HUDEP-2 (cell line): ENCODE data around the gene PRKAG2.
A peak's percentile ranks its signal among the peaks of the same experiment; 100 is the strongest.

ENCODE experiments used
- DNase-seq, 76 experiments: peaks; one replicate each; lab custom pipeline; 2025; ENCODE audit not compliant: unreplicated experiment in 76 of 76; lab: John Stamatoyannopoulos, UW

Gene PRKAG2

DNA sequence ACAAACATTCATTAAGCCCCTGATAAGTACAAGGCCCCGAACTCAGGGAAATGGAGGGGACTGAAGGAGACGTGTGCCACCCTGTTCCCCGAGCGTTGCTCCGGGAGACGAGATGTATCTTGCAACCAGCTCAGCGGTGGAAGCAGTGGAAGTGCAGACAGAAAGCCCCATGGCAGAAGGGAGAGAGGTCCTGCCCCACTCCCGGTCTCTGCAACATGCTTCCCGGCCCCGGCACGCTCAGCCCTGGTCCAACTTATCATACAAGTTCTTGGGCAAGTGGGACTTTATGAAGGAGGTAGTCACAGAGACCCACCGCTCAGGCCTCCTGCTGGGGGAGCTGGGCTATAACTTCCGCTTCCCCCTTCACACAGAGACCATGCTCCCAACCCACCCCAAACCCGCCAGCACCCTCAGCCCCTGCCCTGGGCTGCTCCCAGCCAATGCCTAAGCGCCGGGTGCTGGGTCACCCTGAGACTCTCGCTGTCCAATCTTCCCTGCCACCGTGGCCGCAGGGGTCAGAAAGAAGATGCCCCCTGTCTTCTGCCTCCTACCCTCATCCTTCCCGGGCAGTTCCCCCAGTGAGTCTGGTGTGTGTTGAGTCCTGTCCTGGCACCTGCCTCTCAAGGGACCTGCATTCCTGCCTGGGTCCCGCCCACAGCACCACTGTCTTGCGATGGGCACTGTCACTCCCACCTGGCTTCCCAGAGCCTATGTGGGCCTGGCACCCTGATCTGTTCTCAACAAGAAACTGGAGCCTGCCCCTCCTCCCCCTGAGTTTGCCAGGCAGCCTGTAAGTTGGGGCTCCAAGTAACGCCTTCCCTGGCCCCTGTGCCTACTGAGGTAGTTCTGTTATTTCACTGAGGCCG is 157.7 kb downstream of the PRKAG2 start:
- no peak for DNase-seq

DNA sequence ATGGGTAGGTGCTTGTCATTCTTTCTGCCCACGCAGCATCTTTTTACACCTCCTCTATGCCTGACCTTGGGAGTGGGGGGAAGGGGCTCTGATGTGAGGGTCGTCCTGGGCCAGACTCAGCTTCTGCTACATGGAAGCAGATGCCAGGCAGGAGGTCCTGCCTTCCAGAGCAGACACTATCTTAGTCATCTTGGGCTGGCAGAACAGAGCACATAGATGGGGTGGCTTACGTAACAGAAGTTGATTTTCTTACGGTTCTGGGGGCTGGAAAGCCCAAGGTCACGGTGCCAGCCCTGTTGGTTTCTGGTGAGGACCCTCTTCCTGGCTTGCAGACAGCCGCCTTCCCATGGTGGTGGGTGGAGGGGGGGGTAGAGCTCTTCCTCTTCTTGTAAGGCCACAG is 159.0 kb downstream of the PRKAG2 start:
- DNase-seq, result no peak

DNA sequence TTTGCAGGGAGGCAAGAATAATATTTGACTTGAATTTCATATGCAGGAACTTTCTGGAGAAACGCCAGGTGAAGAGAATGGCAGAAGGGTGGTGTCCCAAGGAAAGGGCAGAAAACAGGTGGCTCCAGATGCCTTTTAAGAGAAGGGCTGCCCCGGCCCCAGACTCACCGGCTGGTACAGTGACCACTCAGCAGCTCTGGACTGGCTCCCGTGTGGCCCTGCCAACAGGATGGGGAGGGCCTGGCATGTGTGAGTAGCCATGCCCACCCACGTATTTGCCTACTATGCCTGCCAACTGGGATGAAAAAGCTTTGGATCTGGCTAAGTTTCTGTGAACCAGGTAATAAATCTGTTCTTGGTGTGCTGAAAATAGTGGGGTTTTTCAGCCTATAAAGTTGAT is 159.5 kb downstream of the PRKAG2 start:
- DNase-seq, result no peak

DNA sequence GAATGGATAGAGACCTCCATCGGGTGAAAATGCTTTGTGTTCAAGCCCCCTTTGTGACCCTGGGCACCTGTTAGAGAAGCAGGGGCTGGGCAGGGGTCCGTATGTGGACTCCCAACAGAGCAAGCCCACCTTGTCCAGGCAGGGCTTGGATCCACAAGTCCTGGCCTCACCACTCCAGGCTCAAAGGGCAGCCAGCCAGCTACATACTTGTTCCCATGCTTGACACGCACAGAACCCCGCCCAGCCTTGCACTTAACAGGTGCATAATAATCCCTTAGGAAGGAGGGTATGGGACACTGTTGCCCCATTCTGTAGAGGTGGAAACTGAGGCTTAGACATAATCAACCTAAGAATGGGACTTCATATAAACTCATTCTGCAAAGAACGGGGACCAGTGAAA is 160.6 kb downstream of the PRKAG2 start:
- no peak for DNase-seq

- DNase-seq, result no peak
Measured at GRCh38 chr7:151715666-151716315, 161.1 kb downstream of the PRKAG2 start.

DNA sequence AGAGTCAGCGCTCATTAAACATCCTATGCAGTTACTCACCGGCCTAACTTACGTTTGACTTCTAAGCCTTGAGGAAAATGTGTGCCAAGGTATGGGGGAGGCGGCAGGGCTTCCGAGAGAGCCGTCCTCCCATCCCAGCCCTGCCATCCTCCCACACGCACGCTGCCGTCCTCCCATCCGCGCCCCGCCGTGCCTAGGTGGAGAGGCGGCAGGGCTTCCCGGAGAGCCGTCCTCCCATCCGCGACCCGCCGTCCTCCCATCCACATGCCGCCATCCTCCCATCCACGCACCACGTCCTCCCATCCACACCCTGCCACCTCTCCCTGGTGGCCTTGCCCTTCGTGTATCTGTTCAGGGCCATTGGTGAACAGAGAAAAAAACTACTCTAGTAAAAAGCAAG is 162.7 kb downstream of the PRKAG2 start:
- DNase-seq, result no peak

GRCh38 chr7:151712810-151713125 is 164.1 kb downstream of the PRKAG2 start:
- DNase-seq, result no peak

DNA sequence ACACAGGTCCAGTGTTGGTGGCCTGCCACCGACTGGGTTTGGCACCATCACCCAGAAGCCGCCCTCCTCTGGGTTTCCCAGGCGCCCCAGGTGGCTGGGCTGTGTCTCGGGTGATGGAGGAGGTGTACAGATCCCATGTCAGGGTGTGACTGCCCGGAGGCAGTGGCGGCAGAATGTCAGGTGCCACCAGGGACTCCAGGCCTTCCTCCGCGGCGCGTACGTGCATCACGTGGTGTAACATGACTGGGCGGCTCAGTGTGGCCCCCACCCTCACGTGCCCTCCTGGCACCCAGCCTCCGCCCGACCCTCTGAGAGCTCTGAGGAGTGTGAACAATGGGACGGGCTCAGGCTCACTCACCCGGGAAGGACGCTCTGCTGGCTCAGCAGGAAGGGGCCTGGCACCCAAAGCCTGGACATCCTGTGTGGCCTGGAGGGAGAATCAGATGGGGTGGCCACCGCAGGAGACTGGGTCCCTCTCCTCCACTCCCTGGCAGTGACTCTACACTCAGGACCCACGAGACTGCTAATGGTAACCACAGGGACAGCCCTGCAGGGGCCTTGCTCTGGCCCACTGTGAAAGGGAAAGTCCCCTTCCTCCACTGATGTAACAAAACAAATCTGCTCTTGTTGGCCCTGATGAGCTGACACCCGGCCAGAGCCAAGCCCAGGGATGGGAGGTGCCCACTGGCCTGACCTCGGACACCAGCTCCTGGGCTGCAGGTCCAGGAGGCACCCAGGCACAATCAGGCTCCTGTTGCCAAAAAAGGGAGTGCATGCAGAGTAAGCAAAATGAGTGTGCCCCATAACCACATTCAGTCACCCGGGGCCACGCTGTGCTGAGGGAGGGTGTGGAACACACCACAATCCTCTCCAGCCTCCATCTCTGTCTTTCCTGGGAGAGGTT is 164.8 kb downstream of the PRKAG2 start:
- DNase-seq, result no peak

DNA sequence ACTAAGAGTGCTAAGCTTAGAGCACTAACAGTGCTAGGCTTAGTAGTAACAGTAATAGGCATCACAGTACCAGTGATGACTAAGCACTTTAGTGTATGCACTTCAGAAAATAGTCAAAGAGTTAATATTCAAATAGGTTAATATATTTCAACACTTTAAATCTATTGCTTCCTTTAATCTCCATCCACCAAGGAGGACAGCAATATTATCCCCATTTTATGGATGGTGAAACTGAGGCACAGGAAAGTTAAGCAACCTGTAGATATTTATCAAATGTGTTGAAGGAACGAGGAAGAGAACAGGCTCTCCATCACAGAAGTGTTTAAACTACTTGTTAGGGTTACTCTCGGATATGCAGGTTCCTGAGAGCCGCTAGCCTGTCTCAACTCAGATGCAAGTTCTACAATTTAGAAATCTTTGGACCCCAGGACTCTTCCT is 165.5 kb downstream of the PRKAG2 start:
- no peak for DNase-seq

DNA sequence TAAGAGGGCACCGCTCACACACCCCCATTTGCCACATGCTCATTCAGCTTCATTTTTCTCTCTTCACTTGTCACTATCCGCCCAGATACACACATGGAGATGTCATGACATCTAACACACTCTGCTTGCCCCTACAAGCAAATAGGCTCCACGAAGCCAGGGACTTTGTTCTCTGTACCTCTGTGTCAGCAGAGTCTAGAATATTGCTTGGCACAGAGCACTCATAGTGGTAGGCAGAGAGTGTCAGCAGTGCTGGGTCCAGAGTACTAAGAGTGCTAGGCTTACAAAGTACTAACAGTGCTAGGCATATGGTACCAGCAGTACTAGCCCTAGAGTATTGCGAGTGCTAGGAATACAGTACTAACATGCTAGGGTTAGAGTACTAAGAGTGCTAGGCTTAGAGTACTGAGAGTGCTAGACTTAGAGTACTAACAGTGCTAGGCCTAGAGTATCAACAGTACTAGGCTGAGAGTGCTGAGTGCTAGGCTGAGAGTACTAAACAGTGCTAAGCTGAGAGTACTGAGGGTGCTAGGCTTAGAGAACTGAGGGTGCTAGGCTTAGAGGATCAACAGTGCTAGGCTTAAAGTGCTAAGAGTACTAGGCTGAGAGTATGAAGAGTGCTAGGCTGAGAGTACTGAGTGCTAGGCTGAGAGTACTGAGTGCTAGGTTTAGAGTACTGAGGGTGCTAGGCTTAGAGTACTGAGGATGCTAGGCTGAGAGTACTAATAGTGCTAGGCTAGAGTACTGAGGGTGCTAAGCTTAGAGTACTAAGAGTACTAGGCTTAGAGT is 166.1 kb downstream of the PRKAG2 start:
- no peak for DNase-seq

DNA sequence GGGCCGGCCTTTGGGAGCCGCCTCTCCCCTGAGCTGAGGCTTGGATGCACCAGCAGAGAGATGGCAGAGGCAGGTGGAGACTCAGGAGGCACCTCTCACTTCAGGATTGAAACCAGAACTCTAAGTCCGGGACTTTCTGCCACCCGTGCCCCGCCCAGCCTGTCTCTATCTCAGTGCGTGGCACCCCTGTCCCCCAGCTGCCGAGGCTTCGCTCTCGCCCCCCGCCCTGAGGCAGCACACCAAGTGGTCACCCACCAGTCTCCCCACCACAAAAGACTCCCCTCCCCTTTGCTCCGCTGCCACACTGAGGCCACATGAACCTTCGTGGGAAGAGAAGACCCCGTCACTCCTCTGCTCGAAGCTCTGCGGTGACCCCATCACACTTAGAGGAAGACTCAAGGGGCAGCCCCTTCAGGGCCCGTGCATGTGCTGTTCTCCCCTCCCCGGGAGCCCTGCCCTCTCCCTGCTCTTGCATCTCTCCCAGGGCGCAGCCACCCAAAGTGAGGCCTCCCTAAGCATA is 166.7 kb downstream of the PRKAG2 start:
- DNase-seq, result no peak

GRCh38 chr7:151709141-151710038 is 167.5 kb downstream of the PRKAG2 start:
- no peak for DNase-seq

- no peak for DNase-seq
Measured at GRCh38 chr7:151708610-151709009, 168.3 kb downstream of the PRKAG2 start.

DNA sequence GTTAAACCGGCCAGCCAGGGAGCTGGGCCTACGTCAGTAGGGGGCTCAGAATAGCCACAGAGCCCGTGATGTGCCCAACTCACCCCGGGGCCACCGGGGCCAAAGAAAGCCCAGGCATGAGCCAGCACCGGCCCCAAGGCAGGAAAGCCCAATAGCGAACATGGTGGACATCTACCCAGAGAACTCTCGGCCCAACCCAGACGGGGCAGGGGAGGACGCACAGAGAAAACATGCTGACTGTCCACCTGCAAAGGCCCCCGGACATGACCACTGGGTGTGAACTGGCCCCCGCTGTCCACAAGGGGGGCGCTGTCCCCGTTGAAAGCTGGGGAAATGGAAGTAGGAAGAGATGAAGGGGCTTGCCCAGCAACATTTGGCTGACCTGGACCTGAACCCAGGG is 169.2 kb downstream of the PRKAG2 start:
- no peak for DNase-seq

- no peak for DNase-seq
Measured at GRCh38 chr7:151707105-151707469, 169.8 kb downstream of the PRKAG2 start.

- no peak for DNase-seq
Measured at GRCh38 chr7:151706277-151707104, 170.4 kb downstream of the PRKAG2 start.

GRCh38 chr7:151705636-151706276 is 171.2 kb downstream of the PRKAG2 start:
- DNase-seq, result peak in 5 of 76 experiments; percentile 3 to 7 (median 4)
